ENCODE data around the gene GRK5.

DNA sequence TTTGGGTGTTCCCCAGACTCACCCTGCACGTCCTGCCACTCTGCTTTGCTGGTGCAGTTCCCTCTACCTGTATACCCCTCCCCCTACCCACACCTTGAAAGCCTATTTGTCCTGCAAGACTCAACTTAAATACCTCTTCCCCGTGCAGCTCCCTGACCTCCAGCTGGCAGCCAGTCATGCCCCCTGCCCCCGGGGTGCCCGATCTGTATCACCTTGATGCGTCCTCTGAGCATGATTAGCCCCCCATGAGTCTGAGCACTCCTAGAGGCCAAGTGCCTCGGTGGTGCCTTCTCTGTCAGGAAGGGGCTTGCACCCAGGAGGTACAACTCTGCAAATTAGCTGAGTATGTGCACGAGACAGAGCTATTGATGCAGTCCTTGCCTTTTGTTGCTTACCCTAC is 240.1 kb downstream of the GRK5 start:
- TF ChIP-seq, protein P1, sequence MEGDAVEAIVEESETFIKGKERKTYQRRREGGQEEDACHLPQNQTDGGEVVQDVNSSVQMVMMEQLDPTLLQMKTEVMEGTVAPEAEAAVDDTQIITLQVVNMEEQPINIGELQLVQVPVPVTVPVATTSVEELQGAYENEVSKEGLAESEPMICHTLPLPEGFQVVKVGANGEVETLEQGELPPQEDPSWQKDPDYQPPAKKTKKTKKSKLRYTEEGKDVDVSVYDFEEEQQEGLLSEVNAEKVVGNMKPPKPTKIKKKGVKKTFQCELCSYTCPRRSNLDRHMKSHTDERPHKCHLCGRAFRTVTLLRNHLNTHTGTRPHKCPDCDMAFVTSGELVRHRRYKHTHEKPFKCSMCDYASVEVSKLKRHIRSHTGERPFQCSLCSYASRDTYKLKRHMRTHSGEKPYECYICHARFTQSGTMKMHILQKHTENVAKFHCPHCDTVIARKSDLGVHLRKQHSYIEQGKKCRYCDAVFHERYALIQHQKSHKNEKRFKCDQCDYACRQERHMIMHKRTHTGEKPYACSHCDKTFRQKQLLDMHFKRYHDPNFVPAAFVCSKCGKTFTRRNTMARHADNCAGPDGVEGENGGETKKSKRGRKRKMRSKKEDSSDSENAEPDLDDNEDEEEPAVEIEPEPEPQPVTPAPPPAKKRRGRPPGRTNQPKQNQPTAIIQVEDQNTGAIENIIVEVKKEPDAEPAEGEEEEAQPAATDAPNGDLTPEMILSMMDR (IDR thresholded peaks at IDR 0.05), result no peak
- no peak for TF ChIP-seq POLR2AphosphoS5 (IDR thresholded peaks at IDR 0.05)

Data from sigmoid colon (tissue), 4 donors.